GM21723 (cell line): ENCODE measurements around the gene GLIS1.

Experiments used
- ATAC-seq: cut with Tn5 transposase; IDR thresholded peaks from one replicate; pipeline ENCODE4 v1.9.1; 2021; ENCODE audit warnings: mild to moderate bottlenecking, moderate library complexity; ENCODE audit not compliant: unreplicated experiment

The GLIS1 gene

DNA sequence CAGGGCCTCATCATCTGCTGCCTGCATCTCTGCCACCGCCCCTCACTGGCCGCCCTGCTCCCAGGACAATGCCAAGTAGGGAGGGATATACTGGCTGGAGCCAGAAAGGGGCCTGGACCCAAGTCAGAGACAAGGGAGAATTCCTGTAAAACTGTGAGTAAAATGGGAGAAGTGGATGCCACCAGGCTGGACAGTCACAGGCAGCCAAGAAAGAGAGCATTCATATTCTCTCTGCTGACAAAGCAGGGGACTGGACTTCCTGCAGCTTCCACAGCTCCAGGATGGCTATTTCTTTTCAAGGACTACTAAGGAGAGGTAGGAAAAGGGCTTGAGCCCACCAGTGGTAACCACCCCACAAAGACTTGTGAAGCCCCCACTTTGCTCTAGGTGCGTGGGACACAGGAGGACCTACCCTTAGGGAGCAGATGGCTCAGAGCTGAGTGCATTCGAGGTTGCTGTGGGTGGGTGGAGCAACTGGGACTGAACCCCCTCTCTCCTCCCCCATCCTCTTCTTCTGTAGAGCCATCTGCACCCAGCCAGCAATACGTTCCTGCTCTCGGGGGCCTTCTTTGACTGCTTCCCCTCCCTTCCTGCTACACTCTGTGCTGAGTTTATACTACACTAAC, 57.5 kb downstream of the GLIS1 start:
- ATAC-seq: no peak

DNA sequence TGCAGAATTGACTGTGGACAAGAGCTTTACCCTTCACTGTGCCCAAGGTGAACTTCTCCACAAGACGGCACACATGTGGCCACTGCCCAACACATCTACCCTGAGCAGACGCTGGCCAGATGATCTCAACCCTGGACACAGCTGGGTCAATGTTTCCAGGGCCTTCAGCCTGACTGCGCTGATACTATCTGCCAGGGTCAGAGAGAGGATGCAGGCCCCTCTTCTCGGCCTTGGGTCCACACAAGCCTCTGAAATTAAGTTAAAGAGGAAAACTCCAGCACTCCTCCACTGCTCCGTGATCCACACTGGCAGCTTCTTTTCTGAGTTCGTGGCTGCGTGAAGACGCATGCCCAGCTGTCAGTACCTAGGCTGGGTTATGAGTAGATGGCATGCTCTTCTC, 58.1 kb downstream of the GLIS1 start:
- ATAC-seq: no peak

DNA sequence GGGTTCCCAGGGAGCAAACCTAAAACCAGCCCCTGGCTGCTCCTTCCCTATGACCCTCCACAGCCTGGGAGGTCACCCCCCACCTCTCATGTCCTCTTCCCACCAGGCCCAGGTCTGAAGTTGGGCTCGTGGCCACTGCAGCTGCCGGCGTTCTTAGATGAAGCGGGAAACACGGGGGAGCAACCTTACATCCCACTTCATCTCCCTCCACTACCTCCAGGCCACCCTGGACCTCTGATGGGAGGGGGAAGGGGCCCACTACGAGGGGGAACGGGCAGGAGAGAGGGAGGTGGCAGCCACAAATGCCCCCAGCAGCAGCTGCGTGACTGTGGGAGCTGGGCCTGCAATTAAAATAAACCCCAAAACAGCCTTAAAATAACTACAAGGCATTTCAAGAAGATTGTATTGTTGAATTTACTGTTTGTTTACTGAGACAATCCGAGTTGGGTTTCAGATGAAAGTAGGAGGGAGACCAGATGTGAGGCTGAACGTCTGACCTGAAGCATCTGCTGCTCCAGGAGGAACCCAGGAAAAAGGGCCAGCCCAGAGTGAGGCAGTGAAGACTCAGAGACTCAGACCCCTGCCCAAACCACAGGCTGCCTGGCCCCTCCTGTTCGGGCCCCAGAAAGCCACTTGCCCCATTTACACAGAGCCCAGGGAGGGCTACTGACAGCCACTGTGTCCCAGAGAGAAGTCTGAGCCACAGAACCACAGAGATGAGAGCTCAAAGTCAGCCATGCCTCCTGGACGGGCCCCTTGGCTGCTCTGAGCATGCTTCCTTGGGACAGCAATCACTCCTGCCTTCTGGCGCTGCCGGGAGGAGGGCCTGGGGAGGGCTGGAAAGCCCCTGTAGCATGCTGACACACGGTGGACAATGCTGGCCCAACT, 59.8 kb downstream of the GLIS1 start:
- no peak for ATAC-seq

DNA sequence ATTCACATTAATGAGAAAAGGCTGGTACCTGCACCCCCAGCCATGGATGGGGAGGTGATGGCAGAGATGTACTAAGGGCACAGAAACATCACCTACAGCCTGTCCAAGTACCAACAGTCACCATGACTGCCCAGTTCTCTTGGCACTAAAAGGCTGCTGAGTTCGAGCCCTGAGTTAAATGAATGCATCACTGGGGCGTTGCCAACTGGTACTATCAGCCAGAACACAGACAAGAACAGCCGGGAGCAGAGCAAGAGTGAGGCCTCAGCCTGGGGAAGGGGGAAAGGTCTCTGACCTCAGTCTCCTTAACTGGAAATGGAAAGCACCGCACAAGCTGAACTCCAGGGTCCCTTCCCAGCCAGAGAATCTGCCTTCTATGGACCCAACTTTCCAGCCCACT, 60.5 kb downstream of the GLIS1 start:
- ATAC-seq: no peak

DNA sequence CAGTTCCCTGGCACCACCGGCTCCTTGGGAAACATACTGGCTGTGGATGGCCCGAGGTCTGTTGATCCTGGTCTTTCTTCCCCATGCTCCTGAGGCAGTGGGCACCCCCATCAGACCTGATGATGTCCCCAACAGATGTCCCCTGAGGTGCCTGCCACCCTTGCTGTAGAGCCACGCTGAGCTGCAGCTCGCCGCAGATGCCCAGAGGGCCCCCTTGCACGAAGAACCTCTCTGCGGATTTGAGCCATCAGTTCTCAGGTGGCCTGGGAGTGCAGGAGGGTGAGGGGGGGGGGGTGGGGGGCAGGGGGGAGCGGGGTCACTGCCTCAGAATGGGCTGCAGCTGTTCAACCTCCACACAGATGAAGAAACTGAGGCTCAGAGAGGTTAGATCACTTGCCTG, 60.9 kb downstream of the GLIS1 start:
- ATAC-seq: no peak

DNA sequence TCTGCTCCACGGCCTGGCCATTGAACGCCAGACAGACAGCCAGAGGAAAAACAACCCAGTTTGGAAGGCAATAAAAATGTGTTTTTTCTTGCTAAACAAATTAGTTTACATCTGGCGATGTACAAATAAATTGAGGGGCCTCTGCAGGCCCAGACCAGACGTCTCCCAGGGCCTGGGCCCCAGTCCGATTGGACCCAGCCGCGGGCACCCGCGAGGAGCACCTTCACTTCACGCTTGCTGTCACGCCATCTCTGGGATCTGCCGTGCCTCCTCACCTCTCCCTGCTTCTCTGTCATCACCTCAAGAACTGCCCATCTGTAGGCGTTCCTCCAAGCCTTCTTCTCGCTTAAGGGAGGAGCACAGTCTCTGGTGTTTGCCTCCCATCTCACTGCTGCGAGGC, 61.5 kb downstream of the GLIS1 start:
- no peak for ATAC-seq

DNA sequence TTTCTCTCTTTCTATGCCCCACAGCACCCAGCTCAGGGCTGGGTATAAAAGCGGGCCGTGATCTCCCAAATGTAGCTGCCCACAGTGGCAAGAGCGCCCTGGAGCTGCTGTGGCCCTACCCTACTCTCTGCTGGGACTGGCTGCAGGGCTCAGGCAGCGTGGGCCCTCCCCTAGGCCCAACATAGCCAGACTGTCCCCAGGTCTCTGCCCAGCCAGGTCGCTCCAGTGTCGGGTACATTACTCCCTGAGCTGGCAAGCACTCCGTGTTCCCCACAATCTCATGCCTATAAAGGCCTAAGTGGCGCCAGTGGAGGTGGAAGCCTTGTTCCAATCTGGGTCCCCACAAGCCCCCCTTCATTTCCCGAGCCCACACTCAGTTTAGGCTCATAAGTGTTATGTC, 66.2 kb downstream of the GLIS1 start:
- ATAC-seq: no peak

DNA sequence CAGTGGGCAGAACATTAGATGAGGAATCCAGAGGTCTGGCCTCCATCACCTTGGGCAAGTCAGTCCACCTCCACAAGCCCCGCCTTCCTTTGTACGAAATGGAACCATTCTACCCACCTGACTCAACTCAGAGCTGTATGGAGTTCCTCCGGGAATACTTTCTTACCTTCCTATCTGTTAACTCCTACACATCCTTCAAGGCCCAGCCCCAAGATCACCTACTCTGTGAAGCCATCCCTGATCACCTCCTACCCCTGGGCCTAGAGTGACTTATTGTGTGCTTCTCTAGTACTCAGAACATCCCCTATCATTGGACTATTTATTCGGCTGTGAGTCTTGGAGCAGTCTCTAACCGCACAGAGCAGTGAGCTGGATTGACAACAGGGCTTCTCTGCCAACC, 66.7 kb downstream of the GLIS1 start:
- ATAC-seq: no peak

DNA sequence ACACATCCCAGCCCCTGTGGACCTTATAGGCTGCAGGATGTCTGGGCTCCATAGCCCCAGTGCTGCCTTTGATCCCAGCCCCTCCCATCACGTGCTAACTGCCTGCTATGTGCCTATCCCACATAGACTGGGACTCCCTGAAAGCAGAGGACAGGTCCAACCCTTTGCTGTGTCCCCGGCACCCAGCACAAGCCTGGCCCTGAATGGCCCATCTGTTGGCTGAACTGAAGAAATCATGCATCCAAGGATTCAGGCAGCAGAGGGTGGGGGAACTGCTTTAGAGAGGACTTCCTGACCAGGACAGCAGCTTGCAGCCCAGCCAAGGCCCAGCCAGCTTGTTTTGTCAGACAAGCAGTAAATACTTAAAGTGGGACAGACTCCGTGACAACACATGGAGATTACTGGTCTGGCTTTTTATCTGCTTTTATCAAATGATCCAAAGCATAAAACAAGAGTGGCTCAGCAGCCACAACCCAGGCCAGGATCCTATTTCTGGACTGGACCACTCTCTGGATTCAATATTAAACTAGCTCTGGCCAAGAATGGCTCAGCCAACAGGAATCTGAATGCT, 69.3 kb downstream of the GLIS1 start:
- ATAC-seq: no peak

DNA sequence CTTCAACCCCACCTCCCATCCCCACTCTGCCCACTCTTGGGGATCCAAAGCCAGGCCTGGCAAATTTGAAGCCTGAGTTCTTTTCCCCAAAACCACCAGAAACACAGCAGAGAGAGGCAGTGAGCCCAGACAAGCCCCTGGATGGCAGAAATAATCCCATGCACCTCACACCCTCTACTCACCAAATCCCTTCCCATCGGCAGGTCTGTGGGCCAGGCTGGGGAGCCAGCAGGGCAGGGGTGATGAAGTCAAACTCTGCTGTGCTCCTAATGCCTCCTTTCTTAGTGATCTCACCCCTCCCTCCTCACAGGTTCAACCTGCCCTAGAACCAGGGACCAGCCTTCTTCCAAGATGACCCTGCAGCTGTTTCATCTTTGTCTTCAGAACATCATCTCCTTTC, 72.4 kb downstream of the GLIS1 start:
- ATAC-seq: no peak

DNA sequence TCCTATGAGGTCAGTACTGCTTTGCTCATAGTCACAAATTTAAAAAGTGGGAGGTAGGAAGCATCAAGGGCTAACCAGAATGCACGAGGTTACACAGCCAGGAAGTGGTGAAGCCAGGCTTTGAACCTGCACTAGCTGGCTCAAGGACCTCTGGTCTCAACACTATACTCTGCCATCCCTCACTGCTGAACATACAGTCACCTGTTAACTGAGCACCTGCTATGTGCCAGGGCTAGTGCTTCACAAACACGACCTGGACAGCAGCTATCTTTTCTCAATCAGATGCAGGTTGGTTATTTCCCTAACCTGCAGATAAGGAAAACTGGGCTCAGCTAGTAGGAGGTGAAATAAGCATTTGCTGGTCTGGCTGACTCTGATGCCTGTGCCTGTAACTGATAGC, 73.0 kb downstream of the GLIS1 start:
- no peak for ATAC-seq

DNA sequence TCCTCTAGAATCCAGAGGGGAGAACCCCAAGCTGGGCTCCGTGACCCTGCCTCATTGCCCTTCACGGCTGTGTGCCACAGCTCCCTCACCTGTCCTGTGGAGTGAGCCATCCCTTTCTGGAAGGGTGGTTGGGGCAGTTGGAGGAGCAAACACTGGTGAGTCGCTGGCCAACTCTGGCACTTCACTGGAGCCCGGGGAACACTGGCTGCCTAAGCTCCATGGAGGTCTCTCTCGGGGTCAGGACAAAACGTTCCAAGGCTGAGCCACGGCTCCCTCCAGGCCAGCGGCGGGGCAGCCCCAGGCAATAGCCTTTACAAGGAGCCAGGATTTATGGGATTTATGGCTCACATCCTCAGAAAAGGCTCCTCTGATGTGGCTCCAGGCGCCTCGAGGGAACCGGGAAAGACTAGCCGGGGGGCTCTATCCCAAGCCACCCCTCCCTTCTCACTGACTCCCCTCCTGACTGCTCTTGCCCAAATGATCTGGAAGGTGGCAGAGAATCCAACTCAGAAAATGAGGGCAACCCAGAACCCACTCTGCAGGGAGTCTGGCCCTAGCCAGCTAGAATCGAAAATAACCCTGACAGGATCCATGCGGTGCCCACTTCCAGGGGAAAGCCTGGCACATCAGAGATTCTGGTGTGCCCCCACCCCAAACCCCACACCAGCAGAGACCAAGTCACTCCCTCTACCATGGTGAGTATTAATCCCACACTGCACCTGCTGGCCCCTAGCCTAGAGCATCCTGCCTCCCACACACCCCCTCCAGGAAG, 75.2 kb downstream of the GLIS1 start:
- ATAC-seq: no peak

DNA sequence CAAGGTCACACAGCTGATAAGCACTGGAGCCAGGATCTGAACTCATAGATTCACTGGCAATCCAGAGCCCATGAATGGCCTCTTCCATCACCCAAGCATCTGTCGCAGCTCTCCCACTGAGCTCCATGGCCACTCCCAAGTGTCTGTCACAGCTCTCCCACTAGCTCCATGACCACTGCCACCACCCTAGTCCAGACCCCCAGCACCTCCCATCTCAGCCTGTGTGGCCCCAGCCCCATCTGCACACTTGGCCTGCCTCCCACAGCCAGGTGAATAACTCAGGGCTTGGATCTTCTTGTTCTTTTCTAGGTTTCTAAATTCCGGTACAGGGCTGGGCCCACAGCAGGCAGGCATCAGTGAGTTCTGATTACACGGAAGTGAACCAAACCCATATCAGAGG, 76.0 kb downstream of the GLIS1 start:
- no peak for ATAC-seq

DNA sequence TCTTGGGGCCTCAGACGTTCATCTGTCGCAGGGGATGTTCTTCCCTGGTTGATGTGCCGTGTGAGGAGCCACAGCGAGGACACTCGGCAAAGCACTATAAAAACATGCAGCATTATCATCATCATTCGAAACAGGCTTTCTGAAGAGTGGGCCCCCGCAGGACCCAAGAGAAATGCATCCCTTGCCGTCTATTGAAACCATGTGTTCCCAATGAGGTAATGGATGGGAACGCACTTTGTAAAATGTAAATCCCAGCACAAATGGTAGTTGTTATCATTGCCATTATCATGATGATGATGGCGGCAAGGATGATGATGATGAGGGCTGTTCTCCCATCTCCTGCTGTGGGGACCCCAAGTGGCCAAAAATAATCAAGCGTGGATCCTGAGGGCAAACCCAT, 76.8 kb downstream of the GLIS1 start:
- no peak for ATAC-seq

DNA sequence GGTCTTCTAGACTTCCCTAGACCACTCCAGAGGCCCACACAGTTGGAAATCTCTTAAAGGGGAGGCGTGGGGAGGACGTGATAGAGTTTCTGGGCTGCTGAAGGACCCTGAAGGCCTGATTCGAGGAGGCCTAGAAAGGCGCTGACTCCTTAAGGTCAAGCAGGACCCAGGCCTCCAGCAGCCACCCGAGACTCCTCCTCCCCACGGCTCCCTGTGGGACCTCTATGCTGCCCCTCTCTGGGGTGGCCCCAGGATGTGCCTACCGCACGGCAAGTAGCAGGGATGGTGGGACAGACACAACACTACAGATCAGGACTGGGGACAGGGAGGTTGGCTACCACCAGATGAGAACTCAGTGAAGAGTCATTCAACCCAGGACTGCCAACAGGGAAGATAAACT, 77.5 kb downstream of the GLIS1 start:
- ATAC-seq: no peak

DNA sequence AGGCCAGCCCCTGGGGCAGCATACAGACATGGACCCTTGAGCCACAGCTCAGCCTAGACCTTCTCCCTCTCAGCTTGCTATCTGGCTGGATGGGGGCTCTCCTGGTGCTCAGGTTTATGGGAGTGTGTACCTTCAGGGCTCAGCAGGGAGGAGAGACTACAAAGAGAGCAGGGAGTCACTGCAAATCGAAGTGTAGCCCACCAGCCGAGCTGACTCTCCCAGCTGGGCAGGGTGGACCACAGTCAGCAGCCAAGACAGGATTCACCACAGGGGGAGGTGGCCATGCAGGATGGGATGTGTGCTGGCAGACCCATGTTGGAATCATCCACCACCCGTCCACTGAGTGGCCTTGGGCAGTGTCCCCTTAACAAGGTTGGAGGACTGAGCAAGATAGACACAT, 78.3 kb downstream of the GLIS1 start:
- ATAC-seq: no peak

DNA sequence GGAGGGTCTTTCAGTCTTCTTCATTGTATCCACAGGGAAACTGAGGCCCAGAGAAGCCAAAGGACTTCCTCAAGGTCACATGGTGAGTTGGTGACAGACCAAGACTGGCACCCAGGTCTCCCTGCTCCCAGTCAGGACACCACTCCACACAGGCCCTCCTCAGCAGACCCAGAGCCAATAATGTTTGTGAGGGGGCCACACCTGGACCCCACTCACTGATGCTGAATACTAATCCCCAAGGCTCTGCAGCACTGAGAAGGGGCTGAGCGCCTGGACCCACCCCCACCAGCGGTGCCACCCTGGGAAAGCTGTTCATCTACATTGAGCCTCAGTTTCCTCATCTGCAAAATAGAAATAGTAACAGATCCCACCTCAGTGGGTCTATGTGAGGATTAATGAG, 79.5 kb downstream of the GLIS1 start:
- no peak for ATAC-seq

DNA sequence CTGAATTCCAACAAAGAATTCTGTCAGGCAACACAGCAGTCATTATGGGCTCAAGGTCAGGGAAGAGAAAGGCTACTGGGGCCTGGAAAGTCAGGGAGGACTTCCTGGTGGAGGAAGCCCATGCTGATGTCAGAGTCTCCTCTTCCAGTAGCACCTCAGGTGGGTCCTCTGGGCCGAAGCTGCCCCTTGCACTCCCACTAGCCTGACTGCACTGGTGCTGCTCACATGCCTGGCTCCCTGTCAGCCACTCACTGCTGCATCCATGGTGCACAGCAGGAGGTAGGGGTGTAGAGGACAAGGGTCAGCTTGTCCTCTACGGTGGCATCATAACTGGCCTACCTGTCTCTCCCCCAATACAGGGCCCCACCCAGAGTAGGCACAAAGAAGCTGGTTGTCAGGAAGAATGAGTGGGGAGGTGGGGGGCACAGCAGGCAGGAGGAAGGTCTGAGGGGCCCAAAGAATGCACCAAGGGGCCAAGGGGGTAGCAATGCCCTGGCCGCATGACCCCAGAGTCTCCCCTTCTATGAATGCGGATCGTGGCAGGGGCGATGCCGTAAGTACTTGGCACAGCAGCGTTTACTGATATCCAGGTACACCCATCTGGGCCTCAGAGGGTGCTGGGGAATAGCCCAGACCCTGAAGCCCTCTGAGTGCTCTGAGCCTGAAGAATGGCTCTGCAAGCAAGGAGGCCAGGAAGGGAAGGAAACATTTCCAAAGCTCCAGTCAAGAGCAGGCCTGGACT, 80.3 kb downstream of the GLIS1 start:
- ATAC-seq: no peak

DNA sequence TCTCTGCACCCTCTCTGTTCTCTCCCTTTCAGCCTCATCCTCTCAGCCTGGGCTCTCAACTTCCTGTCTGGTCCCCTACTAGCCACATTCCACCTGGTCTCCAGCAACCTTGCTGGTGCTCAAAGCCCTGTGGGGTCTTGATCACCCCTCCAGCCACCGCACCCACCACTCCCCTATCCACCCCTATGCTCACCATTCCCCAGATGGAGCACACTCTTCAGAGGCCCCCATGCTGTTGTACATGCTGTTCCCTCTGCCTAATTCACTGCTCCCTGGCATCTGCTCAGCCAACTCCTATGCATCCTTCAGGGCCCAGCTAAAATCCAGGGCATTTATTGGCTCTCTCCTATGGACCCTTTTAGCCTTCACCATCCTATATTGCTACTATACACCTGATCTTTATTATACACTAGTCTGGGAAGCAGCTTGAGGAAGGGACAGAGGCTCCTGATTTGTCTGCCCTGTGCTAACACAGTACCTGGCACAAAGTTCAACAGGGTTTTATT, 81.0 kb downstream of the GLIS1 start:
- ATAC-seq: no peak

DNA sequence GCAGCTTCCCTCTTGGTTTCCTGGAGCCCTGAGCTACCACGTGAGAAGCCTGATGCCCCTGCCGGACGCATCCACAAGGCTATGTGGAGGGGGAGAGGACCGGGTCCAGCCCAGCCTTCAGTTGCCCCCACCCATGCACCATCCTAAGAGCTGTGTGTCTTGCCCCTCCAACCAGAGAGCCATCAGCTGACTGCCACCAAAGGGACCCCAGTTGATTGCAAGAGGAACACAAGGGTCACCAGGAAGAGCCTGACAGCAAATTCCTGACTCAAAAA, 81.5 kb downstream of the GLIS1 start:
- ATAC-seq: no peak
